ENCODE measurements around the gene CAPN14.

- TF ChIP-seq POLR2AphosphoS5 (IDR thresholded peaks at IDR 0.05; ENCODE audit: low read depth, low read length) (no peak), POLR2A (IDR thresholded peaks at IDR 0.05; ENCODE audit: low read depth, low read length) (no peak)
Measured at GRCh38 chr2:31239593-31240177, 22.4 kb upstream of the CAPN14 start.

Data from GM12892 (cell line).